Activated naive CD8-positive, alpha-beta T cell treated with anti-CD3 and anti-CD28 coated beads, Interleukin-2, amount 50 U/mL, for 24 hours (primary cell): Measurements from ENCODE around the gene AMDHD1.

Experiments used
- ATAC-seq: fragments of 150-1000 bp; cut with Tn5 transposase; one replicate; pipeline ENCODE4 v1.10.0; 2021
- DNase-seq: peaks from one replicate; pipeline ENCODE4 v3.0.0; 2021
- H3K27ac Mint-ChIP-seq: one replicate; pipeline ENCODE4 v1.8.0; 2021; ENCODE audit warnings: mild to moderate bottlenecking, mixed read lengths
- H3K27me3 Mint-ChIP-seq: one replicate; pipeline ENCODE4 v1.8.0; 2021; ENCODE audit warnings: mixed read lengths
- H3K36me3 Mint-ChIP-seq: one replicate; pipeline ENCODE4 v1.8.0; 2021; ENCODE audit warnings: low read depth, mixed read lengths
- H3K4me1 Mint-ChIP-seq: one replicate; pipeline ENCODE4 v1.8.0; 2021; ENCODE audit warnings: mixed read lengths
- H3K4me3 Mint-ChIP-seq: one replicate; pipeline ENCODE4 v1.8.0; 2021; ENCODE audit warnings: mild to moderate bottlenecking, moderate library complexity, mixed read lengths
- H3K9me3 Mint-ChIP-seq: one replicate; pipeline ENCODE4 v1.8.0; 2021; ENCODE audit warnings: mixed read lengths

Gene AMDHD1

GRCh38 chr12:95977764-95978305 lies 34.7 kb downstream of the AMDHD1 start:
- no peaks in the 10 kb centered on the region for H3K27me3 Mint-ChIP-seq
- H3K27ac Mint-ChIP-seq, result no peak overlapping the region
- ATAC-seq, result no peak
- no peak for DNase-seq
- no peaks in the 10 kb centered on the region for H3K4me1 Mint-ChIP-seq
- H3K9me3 Mint-ChIP-seq, result no peaks in the 10 kb centered on the region
- H3K4me3 Mint-ChIP-seq, result no peak overlapping the region
- H3K36me3 Mint-ChIP-seq, result no peaks in the 10 kb centered on the region

- no peak for DNase-seq
- Mint-ChIP-seq H3K27ac (no peak overlapping the region), H3K4me1 (no peaks in the 10 kb centered on the region), H3K27me3 (no peaks in the 10 kb centered on the region), H3K36me3 (no peaks in the 10 kb centered on the region), H3K9me3 (no peaks in the 10 kb centered on the region), H3K4me3 (no peak overlapping the region)
- ATAC-seq, result no peak
These were observed 35.2 kb downstream of the AMDHD1 start for GRCh38 chr12:95978351-95978750.

GRCh38 chr12:95978774-95979173 lies 35.6 kb downstream of the AMDHD1 start:
- Mint-ChIP-seq H3K27me3 (no peaks in the 10 kb centered on the region), H3K9me3 (no peaks in the 10 kb centered on the region), H3K36me3 (no peaks in the 10 kb centered on the region), H3K27ac (no peak overlapping the region), H3K4me1 (no peaks in the 10 kb centered on the region), H3K4me3 (no peak overlapping the region)
- ATAC-seq (no peak), DNase-seq (no peak)

- H3K27me3 Mint-ChIP-seq, result no peaks in the 10 kb centered on the region
- no peak for ATAC-seq
- no peaks in the 10 kb centered on the region for H3K9me3 Mint-ChIP-seq
- DNase-seq, result no peak
- no peak overlapping the region for H3K27ac Mint-ChIP-seq
- no peak overlapping the region for H3K4me3 Mint-ChIP-seq
- H3K4me1 Mint-ChIP-seq, result no peaks in the 10 kb centered on the region
- no peaks in the 10 kb centered on the region for H3K36me3 Mint-ChIP-seq
These were observed 37.3 kb downstream of the AMDHD1 start for GRCh38 chr12:95980437-95980836.

- Mint-ChIP-seq H3K4me1 (no peaks in the 10 kb centered on the region), H3K36me3 (no peaks in the 10 kb centered on the region), H3K4me3 (no peak overlapping the region), H3K27me3 (no peaks in the 10 kb centered on the region), H3K27ac (no peak overlapping the region), H3K9me3 (no peaks in the 10 kb centered on the region)
- DNase-seq, result no peak
- ATAC-seq, result no peak
These were observed 39.5 kb downstream of the AMDHD1 start for GRCh38 chr12:95982602-95983001.

- H3K27ac Mint-ChIP-seq, result no peak overlapping the region
- DNase-seq, result no peak
- H3K4me3 Mint-ChIP-seq, result no peak overlapping the region
- H3K36me3 Mint-ChIP-seq, result no peaks in the 10 kb centered on the region
- no peak for ATAC-seq
- no peaks in the 10 kb centered on the region for H3K9me3 Mint-ChIP-seq
- no peaks in the 10 kb centered on the region for H3K27me3 Mint-ChIP-seq
- no peaks in the 10 kb centered on the region for H3K4me1 Mint-ChIP-seq
These were observed 41.6 kb downstream of the AMDHD1 start for GRCh38 chr12:95984682-95985081.

GRCh38 chr12:95986635-95987570 lies 43.8 kb downstream of the AMDHD1 start:
- Mint-ChIP-seq H3K27ac (no peak overlapping the region), H3K36me3 (no peaks in the 10 kb centered on the region), H3K27me3 (no peaks in the 10 kb centered on the region), H3K4me3 (no peak overlapping the region), H3K9me3 (no peaks in the 10 kb centered on the region), H3K4me1 (no peaks in the 10 kb centered on the region)
- DNase-seq, result no peak
- no peak for ATAC-seq

- H3K9me3 Mint-ChIP-seq, result no peaks in the 10 kb centered on the region
- no peak for DNase-seq
- ATAC-seq, result no peak
- no peak overlapping the region for H3K4me3 Mint-ChIP-seq
- no peak overlapping the region for H3K27ac Mint-ChIP-seq
- H3K36me3 Mint-ChIP-seq, result no peaks in the 10 kb centered on the region
- H3K4me1 Mint-ChIP-seq, result no peaks in the 10 kb centered on the region
- H3K27me3 Mint-ChIP-seq, result no peaks in the 10 kb centered on the region
These were observed 45.6 kb downstream of the AMDHD1 start for GRCh38 chr12:95988506-95989275.

- DNase-seq, result no peak
- Mint-ChIP-seq H3K4me3 (no peak overlapping the region), H3K27me3 (no peaks in the 10 kb centered on the region), H3K36me3 (no peaks in the 10 kb centered on the region), H3K27ac (no peak overlapping the region), H3K9me3 (no peaks in the 10 kb centered on the region), H3K4me1 (no peaks in the 10 kb centered on the region)
- no peak for ATAC-seq
These were observed 46.5 kb downstream of the AMDHD1 start for GRCh38 chr12:95989504-95990123.

- H3K27ac Mint-ChIP-seq, result no peak overlapping the region
- H3K4me1 Mint-ChIP-seq, result no peaks in the 10 kb centered on the region
- H3K36me3 Mint-ChIP-seq, result no peaks in the 10 kb centered on the region
- no peak for ATAC-seq
- no peak overlapping the region for H3K4me3 Mint-ChIP-seq
- no peaks in the 10 kb centered on the region for H3K27me3 Mint-ChIP-seq
- H3K9me3 Mint-ChIP-seq, result no peaks in the 10 kb centered on the region
- DNase-seq, result no peak
These were observed 47.0 kb downstream of the AMDHD1 start for GRCh38 chr12:95990136-95990535.

- Mint-ChIP-seq H3K4me3 (no peak overlapping the region), H3K9me3 (no peaks in the 10 kb centered on the region), H3K27me3 (no peaks in the 10 kb centered on the region), H3K27ac (no peak overlapping the region), H3K4me1 (peaks cover 2% of the 10 kb centered on the region), H3K36me3 (no peaks in the 10 kb centered on the region)
- DNase-seq (no peak), ATAC-seq (no peak)
These were observed 50.8 kb downstream of the AMDHD1 start for GRCh38 chr12:95993907-95994306.

GRCh38 chr12:95994476-95994875 lies 51.3 kb downstream of the AMDHD1 start:
- H3K9me3 Mint-ChIP-seq, result no peaks in the 10 kb centered on the region
- DNase-seq (no peak), ATAC-seq (no peak)
- H3K27ac Mint-ChIP-seq, result no peak overlapping the region
- H3K27me3 Mint-ChIP-seq, result no peaks in the 10 kb centered on the region
- H3K4me3 Mint-ChIP-seq, result no peak overlapping the region
- peaks cover 5% of the 10 kb centered on the region for H3K4me1 Mint-ChIP-seq
- no peaks in the 10 kb centered on the region for H3K36me3 Mint-ChIP-seq

GRCh38 chr12:95995238-95996031 lies 52.3 kb downstream of the AMDHD1 start:
- Mint-ChIP-seq H3K4me3 (no peak overlapping the region), H3K36me3 (peaks cover 3% of the 10 kb centered on the region), H3K27me3 (no peaks in the 10 kb centered on the region), H3K9me3 (no peaks in the 10 kb centered on the region), H3K27ac (no peak overlapping the region), H3K4me1 (peaks cover 5% of the 10 kb centered on the region)
- ATAC-seq (no peak), DNase-seq (no peak)
